SK-N-SH treated with all-trans-retinoic acid at 6 μM for 48 hours (cell line): ENCODE data around the gene SLC4A4.

Source experiments
- BACH2 ChIP-seq: fragments of 250-450 bp; sonication (Bioruptor Pico); IDR thresholded peaks from 2 replicates; pipeline ENCODE4 v1.9.0; 2021; ENCODE audit warnings: mild to moderate bottlenecking, borderline replicate concordance
- CSDC2 ChIP-seq: fragments of 250-450 bp; sonication (Bioruptor Pico); IDR thresholded peaks from 2 replicates; pipeline ENCODE4 v1.5.0; 2020; ENCODE audit warnings: mild to moderate bottlenecking, moderate library complexity
- PATZ1 ChIP-seq: fragments of 250-450 bp; sonication (Bioruptor Pico); IDR thresholded peaks from 2 replicates; pipeline ENCODE4 v1.8.0; 2020; ENCODE audit warnings: mild to moderate bottlenecking, moderate library complexity, borderline replicate concordance
- TCF4 ChIP-seq: fragments of 250-450 bp; sonication (Bioruptor Pico); IDR thresholded peaks from 2 replicates; pipeline ENCODE4 v1.8.0; 2021; ENCODE audit warnings: mild to moderate bottlenecking, moderate library complexity, borderline replicate concordance
- TSHZ2 ChIP-seq: fragments of 250-450 bp; sonication (Bioruptor Pico); IDR thresholded peaks from 2 replicates; pipeline ENCODE4 v1.5.0; 2020; ENCODE audit warnings: mild to moderate bottlenecking, moderate library complexity
- ZFP3 ChIP-seq: fragments of 250-450 bp; sonication (Bioruptor Pico); IDR thresholded peaks from 2 replicates; pipeline ENCODE4 v1.5.0; 2020; ENCODE audit warnings: mild to moderate bottlenecking, moderate library complexity
- ZNF565 ChIP-seq: fragments of 450-650 bp; formaldehyde crosslinking; conservative IDR thresholded peaks from 2 replicates; pipeline ENCODE4 v1.5.0; 2020; ENCODE audit warnings: low read depth, mild to moderate bottlenecking, moderate library complexity
- ZNF8 ChIP-seq: fragments of 450-650 bp; formaldehyde crosslinking; IDR thresholded peaks from 2 replicates; pipeline ENCODE4 v1.5.0; 2020; ENCODE audit warnings: mild to moderate bottlenecking, moderate library complexity

GRCh38 chr4:71444395-71444794 is 105.6 kb downstream of the SLC4A4 start:
- TF ChIP-seq TSHZ2 (no peak), ZNF565 (no peak), ZFP3 (no peak), BACH2 (CRISPR knock-in tag) (no peak), ZNF8 (CRISPR knock-in tag) (no peak), TCF4 (CRISPR knock-in tag) (no peak), PATZ1 (no peak), CSDC2 (no peak)
